Parathyroid adenoma (tissue), 2 donors: ENCODE results near the gene ZNF148.

Experiments used
- H2AFZ ChIP-seq: fragments of 300-600 bp; sonication (generic); one replicate; pipeline ENCODE4 v1.7.0; 2017; ENCODE audit warnings: antibody characterized with exemption, mild to moderate bottlenecking
- H3K27ac ChIP-seq: fragments of 300-600 bp; sonication (generic); one replicate; pipeline ENCODE4 v1.7.0; 2017
- H3K27me3 ChIP-seq: fragments of 300-600 bp; sonication (generic); one replicate; pipeline ENCODE4 v1.7.0; 2017; ENCODE audit warnings: low read length; ENCODE audit not compliant: control insufficient read depth, insufficient read depth
- H3K36me3 ChIP-seq: fragments of 300-600 bp; sonication (generic); one replicate; pipeline ENCODE4 v1.7.0; 2017; ENCODE audit warnings: low read length; ENCODE audit not compliant: control insufficient read depth, insufficient read depth
- H3K4me1 ChIP-seq: fragments of 300-600 bp; sonication (generic); one replicate; pipeline ENCODE4 v1.7.0; 2017; ENCODE audit warnings: control low read depth
- H3K4me2 ChIP-seq: fragments of 300-600 bp; sonication (generic); one replicate; pipeline ENCODE4 v1.7.0; 2017; ENCODE audit warnings: low read length
- H3K4me3 ChIP-seq: fragments of 300-600 bp; sonication (generic); one replicate; pipeline ENCODE4 v1.7.0; 2017; ENCODE audit warnings: low read depth, low read length
- H3K79me2 ChIP-seq: fragments of 300-600 bp; sonication (generic); one replicate; pipeline ENCODE4 v1.7.0; 2017; ENCODE audit warnings: control low read depth
- H3K9ac ChIP-seq: fragments of 300-600 bp; sonication (generic); one replicate; pipeline ENCODE4 v1.7.0; 2017; ENCODE audit warnings: mild to moderate bottlenecking
- H3K9me3 ChIP-seq: fragments of 300-600 bp; sonication (generic); one replicate; pipeline ENCODE4 v1.7.0; 2017; ENCODE audit warnings: low read length; ENCODE audit not compliant: control insufficient read depth
- TF ChIP-seq, protein P1 (sequence below): fragments of 300-600 bp; sonication (generic); IDR thresholded peaks from one replicate; pipeline ENCODE4 v1.7.0; 2017; ENCODE audit warnings: antibody characterized with exemption, mild to moderate bottlenecking
- donor health status: primary hyperparathyroidism.

Gene ZNF148

DNA sequence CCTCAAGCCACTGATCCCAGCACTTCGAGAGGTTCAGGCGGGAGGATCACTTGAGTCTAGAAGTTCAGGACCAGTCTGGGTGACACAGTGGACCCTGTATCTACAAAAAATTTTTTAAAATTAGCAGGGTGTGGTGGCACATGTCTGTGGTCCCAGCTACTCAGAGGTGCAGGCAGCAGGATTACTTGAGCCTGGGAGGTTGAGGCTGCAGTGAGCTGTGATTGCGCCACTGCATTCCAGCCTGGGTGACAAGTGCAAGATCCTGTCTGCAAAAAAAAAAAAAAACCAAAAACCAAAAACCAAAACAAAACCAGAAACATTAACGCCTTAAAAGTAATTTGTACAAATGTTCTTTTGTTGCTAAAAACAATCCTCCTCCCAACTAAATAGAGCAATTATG, 134.6 kb downstream of the ZNF148 start:
- TF ChIP-seq, protein P1, sequence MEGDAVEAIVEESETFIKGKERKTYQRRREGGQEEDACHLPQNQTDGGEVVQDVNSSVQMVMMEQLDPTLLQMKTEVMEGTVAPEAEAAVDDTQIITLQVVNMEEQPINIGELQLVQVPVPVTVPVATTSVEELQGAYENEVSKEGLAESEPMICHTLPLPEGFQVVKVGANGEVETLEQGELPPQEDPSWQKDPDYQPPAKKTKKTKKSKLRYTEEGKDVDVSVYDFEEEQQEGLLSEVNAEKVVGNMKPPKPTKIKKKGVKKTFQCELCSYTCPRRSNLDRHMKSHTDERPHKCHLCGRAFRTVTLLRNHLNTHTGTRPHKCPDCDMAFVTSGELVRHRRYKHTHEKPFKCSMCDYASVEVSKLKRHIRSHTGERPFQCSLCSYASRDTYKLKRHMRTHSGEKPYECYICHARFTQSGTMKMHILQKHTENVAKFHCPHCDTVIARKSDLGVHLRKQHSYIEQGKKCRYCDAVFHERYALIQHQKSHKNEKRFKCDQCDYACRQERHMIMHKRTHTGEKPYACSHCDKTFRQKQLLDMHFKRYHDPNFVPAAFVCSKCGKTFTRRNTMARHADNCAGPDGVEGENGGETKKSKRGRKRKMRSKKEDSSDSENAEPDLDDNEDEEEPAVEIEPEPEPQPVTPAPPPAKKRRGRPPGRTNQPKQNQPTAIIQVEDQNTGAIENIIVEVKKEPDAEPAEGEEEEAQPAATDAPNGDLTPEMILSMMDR = no peak
- H3K79me2 ChIP-seq = no peaks in the 10 kb centered on the region
- H3K27ac ChIP-seq = no peak overlapping the region
- no peaks in the 10 kb centered on the region for H3K4me1 ChIP-seq
- H3K4me2 ChIP-seq = no peak overlapping the region
- H2AFZ ChIP-seq = no peak overlapping the region
- H3K4me3 ChIP-seq = no peak overlapping the region
- no peaks in the 10 kb centered on the region for H3K9me3 ChIP-seq
- no peaks in the 10 kb centered on the region for H3K27me3 ChIP-seq
- no peak overlapping the region for H3K9ac ChIP-seq
- H3K36me3 ChIP-seq = no peaks in the 10 kb centered on the region

DNA sequence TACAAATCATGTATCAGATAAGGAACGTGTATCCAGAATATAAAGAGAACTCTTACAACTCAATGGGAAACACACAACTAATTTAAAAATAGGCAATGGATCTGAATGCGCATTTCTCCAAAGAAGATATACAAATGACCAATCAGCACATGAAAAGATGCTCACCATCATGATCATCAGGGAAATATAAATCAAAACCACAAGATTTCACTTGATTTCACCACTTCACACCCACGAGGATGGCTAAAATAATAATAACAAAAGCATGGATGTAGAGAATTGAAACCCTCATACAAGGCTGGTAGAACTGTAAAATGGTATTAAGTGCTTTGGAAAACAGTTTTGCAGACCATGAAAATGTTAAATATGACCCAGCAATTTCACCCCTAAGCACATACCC, 135.9 kb downstream of the ZNF148 start:
- Histone ChIP-seq H2AFZ (no peak overlapping the region), H3K9ac (no peak overlapping the region), H3K27ac (no peak overlapping the region), H3K36me3 (no peaks in the 10 kb centered on the region), H3K4me3 (no peak overlapping the region), H3K79me2 (no peaks in the 10 kb centered on the region), H3K27me3 (no peaks in the 10 kb centered on the region), H3K4me2 (no peak overlapping the region), H3K9me3 (no peaks in the 10 kb centered on the region), H3K4me1 (no peaks in the 10 kb centered on the region)
- TF ChIP-seq, protein P1 = no peak

DNA sequence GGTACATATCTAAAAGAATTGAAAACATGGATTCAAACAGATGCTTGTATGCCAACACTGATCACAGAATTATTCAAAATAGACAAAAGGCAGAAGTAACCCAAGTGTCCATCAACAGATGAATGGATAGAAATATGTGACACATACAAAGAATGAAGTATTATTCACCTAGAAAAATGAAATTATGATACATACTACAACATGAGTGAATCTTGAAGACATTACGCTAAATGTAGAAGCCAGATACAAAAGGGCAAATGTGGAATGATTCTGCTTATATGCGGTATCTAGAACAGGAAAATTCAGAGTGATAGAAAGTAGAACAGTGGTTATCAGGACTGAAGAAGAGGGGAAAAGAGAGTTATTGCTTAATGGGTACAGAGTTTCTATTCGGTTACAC, 136.4 kb downstream of the ZNF148 start:
- Histone ChIP-seq H3K9ac (no peak overlapping the region), H3K79me2 (no peaks in the 10 kb centered on the region), H3K4me3 (no peak overlapping the region), H3K4me2 (no peak overlapping the region), H3K27me3 (no peaks in the 10 kb centered on the region), H3K9me3 (no peaks in the 10 kb centered on the region), H3K4me1 (no peaks in the 10 kb centered on the region), H3K36me3 (no peaks in the 10 kb centered on the region), H3K27ac (no peak overlapping the region), H2AFZ (no peak overlapping the region)
- TF ChIP-seq, protein P1 = no peak

GRCh38 chr3:125236331-125236903, 138.7 kb downstream of the ZNF148 start:
- TF ChIP-seq, protein P1 = no peak
- Histone ChIP-seq H3K9me3 (no peaks in the 10 kb centered on the region), H3K4me2 (no peak overlapping the region), H3K27ac (no peak overlapping the region), H3K4me1 (no peaks in the 10 kb centered on the region), H3K4me3 (no peak overlapping the region), H3K9ac (no peak overlapping the region), H3K27me3 (no peaks in the 10 kb centered on the region), H2AFZ (no peak overlapping the region), H3K79me2 (no peaks in the 10 kb centered on the region), H3K36me3 (no peaks in the 10 kb centered on the region)

GRCh38 chr3:125234831-125235230, 140.3 kb downstream of the ZNF148 start:
- Histone ChIP-seq H3K4me3 (no peak overlapping the region), H3K4me1 (no peaks in the 10 kb centered on the region), H3K9ac (no peak overlapping the region), H3K27ac (no peak overlapping the region), H3K79me2 (no peaks in the 10 kb centered on the region), H2AFZ (no peak overlapping the region), H3K9me3 (no peaks in the 10 kb centered on the region), H3K27me3 (no peaks in the 10 kb centered on the region), H3K36me3 (no peaks in the 10 kb centered on the region), H3K4me2 (no peak overlapping the region)
- TF ChIP-seq, protein P1 = no peak
